HG03139 (cell line): ENCODE data around the gene CCNJL.

ENCODE experiments used
- ATAC-seq: cut with Tn5 transposase; IDR thresholded peaks from one replicate; pipeline ENCODE4 v1.9.1; 2021; ENCODE audit not compliant: unreplicated experiment

The CCNJL gene

GRCh38 chr5:160333721-160334120 lies 21.4 kb upstream of the CCNJL start:
- ATAC-seq: no peak

- no peak for ATAC-seq
These were observed 17.8 kb upstream of the CCNJL start for GRCh38 chr5:160330212-160330611.

GRCh38 chr5:160327818-160328217 lies 15.5 kb upstream of the CCNJL start:
- ATAC-seq: no peak

GRCh38 chr5:160326981-160327380 lies 14.6 kb upstream of the CCNJL start:
- no peak for ATAC-seq

- ATAC-seq: no peak
These were observed 13.4 kb upstream of the CCNJL start for GRCh38 chr5:160325716-160326115.

- ATAC-seq: no peak
These were observed 12.5 kb upstream of the CCNJL start for GRCh38 chr5:160324886-160325285.

GRCh38 chr5:160318409-160318808 lies 6.0 kb upstream of the CCNJL start:
- no peak for ATAC-seq

GRCh38 chr5:160317434-160317833 lies 5.1 kb upstream of the CCNJL start:
- no peak for ATAC-seq

GRCh38 chr5:160315968-160316367 lies 3.6 kb upstream of the CCNJL start:
- no peak for ATAC-seq

- no peak for ATAC-seq
These were observed 780 bp upstream of the CCNJL start for GRCh38 chr5:160312960-160313727.

- no peak for ATAC-seq
These were observed 752 bp downstream of the CCNJL start for GRCh38 chr5:160311491-160312133.

GRCh38 chr5:160310552-160311295 lies 1.6 kb downstream of the CCNJL start:
- no peak for ATAC-seq

- no peak for ATAC-seq
These were observed 2.2 kb downstream of the CCNJL start for GRCh38 chr5:160310140-160310539.

GRCh38 chr5:160306696-160307095 lies 5.7 kb downstream of the CCNJL start:
- no peak for ATAC-seq

GRCh38 chr5:160305319-160305718 lies 7.0 kb downstream of the CCNJL start:
- ATAC-seq: no peak

- no peak for ATAC-seq
These were observed 8.7 kb downstream of the CCNJL start for GRCh38 chr5:160303690-160304089.

GRCh38 chr5:160298189-160298588 lies 14.2 kb downstream of the CCNJL start:
- ATAC-seq: no peak

GRCh38 chr5:160297776-160298175 lies 14.6 kb downstream of the CCNJL start:
- ATAC-seq: no peak

- ATAC-seq: no peak
These were observed 15.4 kb downstream of the CCNJL start for GRCh38 chr5:160297004-160297403.

GRCh38 chr5:160296496-160296895 lies 15.9 kb downstream of the CCNJL start:
- ATAC-seq: no peak

- ATAC-seq: no peak
These were observed 18.3 kb downstream of the CCNJL start for GRCh38 chr5:160293901-160294561.
